ENCODE results near the gene IP6K1.
"Not testable (repeated sequence)": the region's sequence is repeated elsewhere in the genome, so short reads cannot be mapped to it uniquely, and the experiment has no call there.

IP6K1 gene

GRCh38 chr3:49761661-49762060 lies 24.7 kb downstream of the IP6K1 start:
- DNase-seq: no peak

DNA sequence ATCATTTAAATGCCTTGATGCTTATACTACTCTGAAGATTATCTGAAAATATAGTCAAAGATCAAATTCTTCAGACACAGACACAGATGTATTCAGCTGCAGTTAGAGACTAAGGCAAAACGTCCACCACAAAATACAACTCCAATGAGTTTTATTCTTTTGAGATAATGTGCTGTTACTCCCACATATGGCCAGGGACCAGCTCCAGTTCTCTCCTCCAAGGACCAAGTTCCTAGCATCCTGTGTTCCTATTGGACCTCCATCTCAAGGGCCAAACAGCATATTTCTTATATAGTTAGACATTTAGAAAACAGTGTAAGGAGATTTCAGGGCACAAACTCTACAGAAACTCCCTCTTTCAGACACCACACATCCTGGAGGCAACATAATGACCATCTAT lies 27.1 kb downstream of the IP6K1 start:
- DNase-seq: no peak

DNA sequence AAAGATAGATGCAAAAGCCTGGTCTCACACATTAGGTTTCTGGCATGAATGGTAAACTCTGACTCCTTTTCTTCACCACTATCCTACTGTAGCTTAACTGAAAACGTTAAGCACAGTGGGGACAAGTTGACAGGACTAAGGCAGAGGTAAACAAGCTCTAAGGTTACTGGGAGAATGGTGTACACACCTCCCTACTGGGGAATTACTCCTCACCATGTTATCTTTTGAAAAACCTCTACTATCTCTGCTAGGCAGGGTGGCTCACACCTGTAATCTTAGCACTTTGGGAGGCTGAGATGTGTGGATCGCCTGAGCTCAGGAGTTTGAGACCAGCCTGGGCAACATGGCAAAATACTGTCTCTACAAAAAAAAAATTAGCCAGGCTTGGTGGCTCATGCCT lies 29.1 kb downstream of the IP6K1 start:
- no peak for DNase-seq

- DNase-seq: no peak
These were observed 30.3 kb downstream of the IP6K1 start for GRCh38 chr3:49756036-49756435.

GRCh38 chr3:49754536-49754935 lies 31.8 kb downstream of the IP6K1 start:
- no peak for DNase-seq

DNA sequence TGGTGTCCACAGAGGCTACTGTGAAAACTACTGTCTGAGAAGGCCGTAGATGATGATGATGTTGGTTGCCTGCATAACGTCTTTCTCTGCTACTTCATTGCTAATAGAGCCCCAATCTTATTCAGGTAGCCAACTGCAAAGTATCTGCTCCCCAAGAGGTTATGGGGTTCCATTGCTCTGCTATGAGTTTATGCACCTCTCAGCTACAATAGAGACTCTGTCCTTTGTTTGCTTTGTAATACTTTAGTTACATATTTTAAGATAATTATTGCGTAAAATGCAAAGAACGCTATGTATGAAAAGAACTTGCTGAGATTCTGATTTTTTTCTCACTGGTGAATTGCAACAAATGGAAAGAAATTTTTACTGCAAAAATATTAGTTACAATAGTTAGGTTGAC lies 34.8 kb downstream of the IP6K1 start:
- no peak for DNase-seq

DNA sequence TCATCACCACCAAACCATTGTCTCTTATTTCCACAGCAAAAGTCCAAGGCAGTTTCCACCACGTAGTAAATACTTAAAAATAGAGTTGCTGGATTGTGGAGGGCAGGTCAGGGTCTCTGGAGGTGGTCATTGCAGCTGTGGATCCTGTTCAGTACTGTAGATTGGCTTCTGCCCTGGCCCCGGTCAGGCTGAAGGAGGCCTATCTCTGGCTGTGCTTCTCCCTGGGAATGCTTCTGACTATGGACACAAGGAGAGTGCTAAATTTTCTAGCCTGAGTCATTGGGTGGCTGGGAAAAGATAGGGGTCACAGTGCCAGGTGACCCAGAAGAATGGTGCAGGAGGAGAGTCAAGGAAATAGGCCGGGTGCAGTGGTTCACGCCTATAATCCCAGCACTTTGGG lies 36.3 kb downstream of the IP6K1 start:
- DNase-seq: peak; percentile 54

GRCh38 chr3:49748874-49749273 lies 37.5 kb downstream of the IP6K1 start:
- DNase-seq: not testable (repeated sequence)

- DNase-seq: peak; percentile 89
These were observed 38.4 kb downstream of the IP6K1 start for GRCh38 chr3:49747792-49748480.

GRCh38 chr3:49745986-49746385 lies 40.4 kb downstream of the IP6K1 start:
- DNase-seq: peak; percentile 49

DNA sequence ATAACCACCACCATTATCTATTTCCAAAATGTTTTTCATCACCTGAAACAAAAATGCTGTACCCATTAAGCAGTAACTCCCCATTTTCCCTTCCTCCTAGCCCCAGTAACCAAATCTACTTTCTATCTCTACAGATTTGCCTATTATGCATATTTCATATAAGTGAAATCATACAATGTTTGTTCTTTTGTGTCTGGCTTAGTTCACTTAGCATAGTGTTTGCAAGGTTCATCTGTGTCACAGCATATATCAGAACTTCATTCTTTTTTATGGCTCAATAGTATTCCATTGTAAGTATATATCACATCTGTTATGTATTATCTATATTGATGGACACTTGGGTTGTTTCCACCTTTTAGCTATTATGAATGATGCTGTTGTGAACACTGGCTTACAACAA lies 45.9 kb downstream of the IP6K1 start:
- DNase-seq: no peak

DNA sequence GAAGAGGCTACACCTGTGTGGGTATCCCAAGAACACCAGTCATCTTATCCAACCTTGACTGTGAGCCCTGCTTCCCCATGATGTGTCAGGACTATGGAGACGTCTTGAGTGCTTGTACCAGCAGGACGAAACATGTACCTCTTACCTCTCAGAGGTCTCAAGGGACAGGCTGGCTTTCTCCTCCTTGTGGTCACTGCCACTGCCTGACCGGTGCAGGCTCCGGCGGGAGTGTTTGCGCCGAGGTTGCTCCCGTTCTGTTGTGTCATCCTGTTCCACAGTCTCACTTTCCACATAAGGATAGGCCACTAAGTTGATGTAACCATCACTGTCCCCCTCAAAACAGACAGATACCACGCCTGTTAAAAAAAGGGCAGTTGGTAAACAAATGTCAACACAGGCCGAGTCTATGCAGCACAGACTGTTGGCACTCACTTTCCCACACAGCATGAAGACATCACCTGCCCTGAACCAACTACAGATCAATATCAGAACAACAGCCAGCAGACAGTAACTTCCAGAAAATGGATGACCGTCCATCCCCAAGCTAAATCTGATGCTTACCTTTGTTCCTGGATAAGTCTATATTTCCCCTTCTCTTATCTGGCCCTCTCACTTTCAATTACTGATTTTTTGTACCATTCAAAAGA lies 48.2 kb downstream of the IP6K1 start:
- DNase-seq: no peak

DNA sequence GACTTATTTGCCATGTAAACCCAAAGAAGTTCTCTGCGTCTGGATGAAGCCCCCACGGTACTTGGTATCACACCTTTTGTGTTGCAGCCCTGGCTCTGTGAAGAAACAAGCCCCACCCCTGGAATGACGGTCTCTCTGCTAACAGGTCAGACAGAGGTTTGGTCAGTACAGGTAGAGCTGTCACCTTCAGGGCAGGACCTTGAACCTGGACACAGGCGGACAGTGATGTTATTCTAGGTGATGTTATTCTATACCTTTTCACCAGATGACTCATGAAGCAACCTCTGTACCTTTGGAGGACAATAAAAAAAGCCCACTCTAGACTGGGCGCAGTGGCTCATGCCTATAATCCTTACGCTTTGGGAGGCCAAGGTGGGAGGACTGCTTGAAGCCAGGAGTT lies 51.6 kb downstream of the IP6K1 start:
- no peak for DNase-seq

DNA sequence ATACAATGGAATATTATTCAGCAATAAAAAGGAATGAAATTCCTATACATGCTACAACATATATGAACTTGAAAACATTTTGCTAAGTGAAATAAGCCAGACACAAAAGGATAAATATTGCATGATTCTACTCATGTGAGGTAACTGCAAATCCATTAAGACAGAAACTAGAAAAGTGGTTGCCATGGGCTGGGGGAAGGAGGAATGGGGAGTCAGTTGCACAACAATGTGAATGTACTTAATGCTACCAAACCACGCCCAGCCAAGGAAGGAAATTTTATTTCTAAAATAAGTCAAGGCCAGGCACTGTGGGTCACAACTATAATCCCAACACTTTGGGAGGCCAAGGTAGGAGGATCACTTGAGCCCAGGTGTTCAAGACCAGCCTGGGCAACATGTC lies 52.8 kb downstream of the IP6K1 start:
- DNase-seq: no peak

- DNase-seq: no peak
These were observed 53.7 kb downstream of the IP6K1 start for GRCh38 chr3:49732597-49732996.

GRCh38 chr3:49729966-49730609 lies 56.3 kb downstream of the IP6K1 start:
- no peak for DNase-seq

DNA sequence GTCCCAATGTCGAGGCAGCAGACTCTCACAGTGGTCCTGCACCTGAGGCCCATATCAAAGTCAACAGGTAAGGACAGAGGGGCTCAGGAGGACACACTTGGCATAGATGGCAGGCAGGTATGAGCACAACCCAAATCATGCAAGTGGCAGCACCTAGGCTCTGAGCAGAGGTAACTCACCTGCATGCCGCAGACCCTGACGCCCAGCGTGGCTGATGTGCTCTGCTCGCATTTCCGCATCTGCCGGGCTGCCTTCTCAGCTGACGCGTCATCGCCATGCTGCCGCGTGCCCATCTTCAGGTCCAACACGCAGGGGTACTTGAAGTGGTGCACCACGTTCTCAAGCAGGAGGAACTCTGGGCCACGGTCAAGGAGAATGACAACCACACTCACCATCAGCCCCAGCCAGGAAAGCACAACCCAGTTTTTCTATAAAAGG lies 58.4 kb downstream of the IP6K1 start:
- DNase-seq: no peak

- no peak for DNase-seq
These were observed 59.0 kb downstream of the IP6K1 start for GRCh38 chr3:49727154-49727923.

DNA sequence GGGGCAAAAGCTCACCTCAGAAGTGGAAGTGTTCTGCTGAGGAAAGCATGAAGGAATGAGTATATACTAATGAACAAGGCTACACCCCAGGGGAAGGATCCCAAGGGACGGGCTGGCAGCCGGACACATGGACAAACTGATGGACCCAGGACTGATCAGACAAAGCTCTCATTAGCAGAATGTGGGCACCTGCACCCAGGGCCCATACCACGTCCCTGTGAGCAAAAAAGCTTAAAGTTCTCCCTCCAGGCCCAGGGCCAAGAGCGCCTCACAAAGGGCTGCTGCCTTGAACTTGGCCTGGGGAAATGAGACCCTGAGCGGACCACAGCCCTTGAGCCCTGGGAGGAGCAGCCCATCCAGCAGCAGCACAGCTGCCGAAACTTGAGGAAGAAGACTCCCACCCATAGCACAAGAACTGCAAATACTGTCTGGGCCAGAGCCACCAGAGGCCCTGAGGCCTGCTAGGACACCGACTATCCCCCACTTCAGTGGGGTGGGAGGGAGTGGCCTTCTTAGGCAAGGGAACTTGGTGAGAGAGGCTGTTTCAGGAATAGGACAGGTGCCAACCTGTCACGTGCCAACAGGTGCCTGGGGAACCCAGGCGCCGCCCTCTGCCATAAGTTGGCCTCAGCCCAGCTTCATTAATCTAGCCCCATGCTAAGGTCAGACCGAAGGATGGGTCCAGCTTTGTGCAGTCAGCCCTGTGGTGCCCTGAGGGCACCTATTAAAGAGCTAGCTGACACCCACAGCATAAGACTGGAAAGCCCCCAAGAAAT lies 60.2 kb downstream of the IP6K1 start:
- no peak for DNase-seq

DNA sequence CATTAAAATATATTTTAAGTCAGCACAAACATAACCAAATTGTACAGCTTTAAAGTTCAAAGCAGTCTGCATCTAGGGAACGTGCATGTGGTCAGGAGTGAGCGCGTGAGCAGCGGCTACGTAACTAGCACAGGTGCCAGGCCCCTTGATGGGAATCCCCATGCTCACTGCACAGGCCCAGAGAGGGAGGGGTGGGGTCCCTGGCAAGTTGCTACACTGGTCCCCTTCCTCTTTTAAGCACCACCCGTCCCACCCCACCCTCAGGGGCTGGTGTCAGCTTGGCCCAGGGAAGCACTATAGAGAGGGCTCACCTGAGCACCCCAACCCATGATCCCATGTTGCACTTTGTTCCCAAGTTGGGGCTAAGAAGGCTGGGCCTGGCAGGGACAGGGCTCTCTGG lies 61.8 kb downstream of the IP6K1 start:
- DNase-seq: no peak

DNA sequence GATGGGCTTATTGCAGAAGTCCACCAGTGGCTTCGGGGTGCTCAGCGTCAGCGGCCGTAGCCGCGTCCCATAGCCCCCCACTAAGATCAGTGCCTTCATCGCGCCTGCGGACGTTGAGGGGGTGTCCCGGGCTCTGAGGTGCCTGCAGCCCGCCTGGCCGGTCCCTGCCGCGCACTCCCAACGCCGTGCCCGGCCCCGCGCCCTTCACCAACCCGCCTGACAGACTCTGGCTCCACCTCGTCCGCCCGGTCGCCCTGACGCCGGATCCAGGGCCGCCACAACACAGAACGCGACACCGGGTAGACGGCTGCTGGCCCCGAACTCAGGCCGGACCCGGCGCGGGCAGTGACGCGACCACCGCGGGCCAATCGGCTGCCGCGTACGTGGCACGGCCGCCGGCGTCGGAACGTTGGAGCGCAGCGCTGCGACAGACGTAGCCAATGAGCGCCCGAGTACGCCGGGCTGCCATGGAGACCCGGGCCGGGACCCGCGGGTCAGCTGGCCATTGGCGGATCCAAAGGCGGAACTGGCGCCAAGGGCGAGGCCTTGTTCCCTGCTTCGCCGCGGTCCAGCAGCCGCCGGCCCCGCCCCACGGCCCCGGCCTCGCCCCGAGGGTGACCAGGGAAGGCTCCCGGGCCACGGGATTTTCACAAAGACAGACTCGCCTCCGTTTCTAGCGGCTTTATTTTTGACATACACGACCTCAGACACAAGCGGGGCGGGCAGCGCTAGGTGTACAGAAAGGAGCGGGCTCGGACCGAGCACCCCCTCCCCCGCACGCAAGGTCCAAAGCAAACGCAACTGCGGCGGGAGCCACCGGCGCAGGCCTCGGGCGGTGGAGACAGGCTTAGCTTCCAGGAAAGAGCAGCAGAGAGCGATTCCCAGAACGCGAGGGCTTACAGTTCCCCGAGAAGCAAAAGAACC lies 62.5 kb downstream of the IP6K1 start, which contains the start of gene GMPPB:
Gene GMPPB, minus strand, starts transcription at position 324 of the 924 bp plus-strand sequence. Its CDS starts 225 bp downstream, at position 99.
- peak; percentile 98 for DNase-seq

DNA sequence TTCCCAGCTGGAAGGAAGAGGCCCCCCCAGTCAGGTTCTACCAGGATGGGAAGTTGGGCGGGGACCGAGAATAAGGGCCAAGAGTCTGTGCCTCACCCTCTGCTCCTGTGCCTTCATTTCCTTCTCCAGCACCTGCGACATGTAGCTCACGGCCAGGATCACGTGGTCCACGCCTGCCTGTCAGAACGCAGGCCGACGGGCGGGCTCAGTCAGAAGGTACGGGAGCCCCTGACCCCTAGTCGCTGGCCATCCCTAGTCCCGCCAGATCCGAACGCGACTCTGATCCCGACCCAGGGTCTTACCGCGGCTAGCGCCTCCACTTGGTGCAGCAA lies 63.1 kb downstream of the IP6K1 start:
- DNase-seq: peak; percentile 47

Data from EL (cell line).